HepG2 (cell line): ENCODE results near the gene FNDC3A. TPM values are rescaled to one million over a fixed set of nuclear protein-coding genes. Genes with fewer than 3 reads are reported as not detected.

Source experiments
- ATAC-seq: fragments of 200-7000 bp; cut with Tn5 transposase; 3 replicates; pipeline ENCODE4 v1.9.1; 2020; ENCODE audit warnings: mild to moderate bottlenecking, moderate library complexity
- BruUV-seq: library from RNA; stranded (reverse); fragments of 400-500 nt; replicated peaks from 2 replicates; lab custom pipeline; 2021; lab: Mats Ljungman, UMichigan
- CTCF ChIA-PET: fragments of 300-600 bp; formaldehyde crosslinking; extraction: SDS; loops from one replicate; lab custom pipeline; 2021; ENCODE audit warnings: low total read pairs, inconsistent platforms, low intra/inter-chr PET ratio; lab: Yijun Ruan, JAX
- POLR2A ChIA-PET: fragments of 350-600 bp; sonication (Branson Sonifier 250); formaldehyde crosslinking; loops from one replicate; lab custom pipeline; 2020; ENCODE audit warnings: antibody characterized with exemption, inconsistent platforms; lab: Yijun Ruan, JAX
- DNase-seq: peaks from one replicate; pipeline ENCODE4 v3.0.0-alpha.2; 2015; ENCODE audit warnings: low spot score
- FAIRE-seq: peaks from 3 replicates; lab custom pipeline; 2011; peaks lifted over from hg19 to GRCh38; lab: Jason Lieb, UNC
- H2AFZ ChIP-seq: one replicate; pipeline ENCODE4 v1.6.1; 2011; ENCODE audit warnings: low read length, inconsistent platforms
- H3K27ac ChIP-seq: fragments of 300-600 bp; 3 replicates; pipeline ENCODE4 v1.8.0; 2011; ENCODE audit warnings: mixed run types, mild to moderate bottlenecking, mixed read lengths, low read length, inconsistent platforms; ENCODE audit not compliant: insufficient read depth; ENCODE audit errors: extremely low read length
- H3K27me3 ChIP-seq, 2 experiments: fragments of 200-600 bp in 1 of 2; 2 replicates in 1 of 2; 3 replicates in 1 of 2; pipeline versions ENCODE4 v1.6.0 to v1.8.0; 2011; ENCODE audit warnings: low read length in 2 of 2, mild to moderate bottlenecking in 2 of 2, moderate library complexity in 2 of 2, inconsistent platforms in 1 of 2; ENCODE audit not compliant: insufficient read depth in 2 of 2, control insufficient read depth in 1 of 2
- H3K36me3 ChIP-seq, 2 experiments: fragments of 200-600 bp in 1 of 2; replicated peaks in 1 of 2; 2 replicates in 1 of 2; 3 replicates in 1 of 2; pipeline versions ENCODE4 v1.5.1 to v1.8.0; 2011; ENCODE audit warnings: low read length in 2 of 2, inconsistent platforms in 1 of 2; ENCODE audit not compliant: insufficient read depth in 2 of 2, control insufficient read depth in 1 of 2
- H3K4me1 ChIP-seq: 2 replicates; pipeline ENCODE4 v1.5.1; 2012; ENCODE audit warnings: low read length, inconsistent platforms; ENCODE audit not compliant: insufficient read depth
- H3K4me2 ChIP-seq: 2 replicates; pipeline ENCODE4 v1.6.0; 2011; ENCODE audit warnings: low read depth, low read length, inconsistent platforms
- H3K4me3 ChIP-seq, 3 experiments: fragments of 200-600 bp in 1 of 3; sonication (generic), shearing (Covaris generic) in 1 of 3; replicated peaks in 1 of 3; 2 replicates each; pipeline ENCODE4 v1.5.1; 2011 to 2016; ENCODE audit warnings: low read length in 3 of 3, inconsistent platforms in 2 of 3, low read depth in 2 of 3, mild to moderate bottlenecking in 2 of 3, control low read depth in 1 of 3, mixed read lengths in 1 of 3; ENCODE audit not compliant: insufficient read depth in 1 of 3
- H3K79me2 ChIP-seq: one replicate; pipeline ENCODE4 v1.6.1; 2011; ENCODE audit warnings: low read length, inconsistent platforms; ENCODE audit not compliant: insufficient read depth
- H3K9ac ChIP-seq: 2 replicates; pipeline ENCODE4 v1.6.0; 2011; ENCODE audit warnings: mild to moderate bottlenecking, low read depth, low read length, inconsistent platforms; ENCODE audit not compliant: insufficient read depth
- H3K9me3 ChIP-seq: 2 replicates; pipeline ENCODE4 v1.5.1; 2012; ENCODE audit warnings: mild to moderate bottlenecking, low read length
- H4K20me1 ChIP-seq: 2 replicates; pipeline ENCODE4 v1.6.0; 2011; ENCODE audit warnings: inconsistent platforms, mild to moderate bottlenecking, low read length, moderate library complexity; ENCODE audit not compliant: insufficient read depth
- ESRRA ChIP-seq: sonication (generic); formaldehyde crosslinking; IDR thresholded peaks from 2 replicates; pipeline ENCODE4 v1.5.1; 2020; ENCODE audit warnings: mild to moderate bottlenecking, low read depth, missing genetic modification reagents
- JARID2 ChIP-seq: sonication (generic); formaldehyde crosslinking; IDR thresholded peaks from 2 replicates; pipeline ENCODE4 v1.8.1; 2023; ENCODE audit warnings: missing genetic modification reagents, inconsistent platforms; ENCODE audit not compliant: insufficient replicate concordance
- PRPF4 ChIP-seq: fragments of 200-400 bp; formaldehyde crosslinking; IDR thresholded peaks from 2 replicates; pipeline ENCODE4 v1.6.1; 2016; ENCODE audit warnings: low read length, low read depth; ENCODE audit not compliant: poor library complexity, severe bottlenecking
- RFX1 ChIP-seq: fragments of 450-650 bp; IDR thresholded peaks from 2 replicates; pipeline ENCODE4 v1.6.1; 2017
- SNAPC2 ChIP-seq: sonication (generic); formaldehyde crosslinking; IDR thresholded peaks from 2 replicates; pipeline ENCODE4 v1.8.1; 2022; ENCODE audit warnings: mild to moderate bottlenecking, missing genetic modification reagents
- ZNF136 ChIP-seq: sonication (generic); formaldehyde crosslinking; IDR thresholded peaks from 2 replicates; pipeline ENCODE4 v1.8.1; 2022; ENCODE audit warnings: low read depth, mild to moderate bottlenecking, moderate library complexity, missing genetic modification reagents
- ZNF230 ChIP-seq: sonication (generic); formaldehyde crosslinking; IDR thresholded peaks from 2 replicates; pipeline ENCODE4 v1.4.0; 2020; ENCODE audit warnings: mild to moderate bottlenecking, missing genetic modification reagents
- ZNF251 ChIP-seq: sonication (generic); formaldehyde crosslinking; IDR thresholded peaks from 2 replicates; pipeline ENCODE4 v1.9.0; 2021; ENCODE audit warnings: mild to moderate bottlenecking, missing genetic modification reagents
- ZNF264 ChIP-seq: sonication (generic); formaldehyde crosslinking; IDR thresholded peaks from 2 replicates; pipeline ENCODE4 v1.4.0; 2020; ENCODE audit warnings: missing genetic modification reagents
- ZNF512 ChIP-seq: sonication (generic); formaldehyde crosslinking; IDR thresholded peaks from 2 replicates; pipeline ENCODE4 v1.4.0; 2020; ENCODE audit warnings: mild to moderate bottlenecking, missing genetic modification reagents
- ZNF572 ChIP-seq: sonication (generic); formaldehyde crosslinking; IDR thresholded peaks from 2 replicates; pipeline ENCODE4 v1.5.1; 2020; ENCODE audit warnings: mild to moderate bottlenecking, missing genetic modification reagents
- ZNF780A ChIP-seq: sonication (generic); formaldehyde crosslinking; IDR thresholded peaks from 2 replicates; pipeline ENCODE4 v1.8.0; 2022; ENCODE audit warnings: mild to moderate bottlenecking, missing genetic modification reagents, moderate library complexity
- WGBS: methylation state at CpG from one replicate; pipeline ENCODE4 v1.1.6; 2017; ENCODE audit warnings: low lambda C conversion rate; 5-methylcytosine and 5-hydroxymethylcytosine counted together
- in situ Hi-C: cut with HindIII; loops from 2 replicates; pipeline ENCODE4 v1.10.0; 2017; ENCODE audit warnings: low pct_unique_long_range_greater_than_20kb; ENCODE audit not compliant: extremely low pct_ligation_motif_present
- intact Hi-C: fragments of 100-400 bp; cut with micrococcal nuclease; formaldehyde crosslinking; loops from one replicate; pipeline ENCODE4 v1.10.0; 2022; ENCODE audit not compliant: unreplicated experiment
- polyA plus RNA-seq, 8 experiments: library from polyadenylated mRNA; depleted of rRNA in 3 of 8; stranded (reverse) in 7 of 8; unstranded in 1 of 8; fragments of >200 nt; fragmentation: Illumina TruSeq in 4 of 8; extraction: Trizol in 4 of 8; gene quantifications; 2 replicates each; pipeline versions ENCODE4 v1.2.1 to v1.2.3, GENCODE V29; 2011 to 2016; ENCODE audit warnings: low read depth in 4 of 8, missing spikeins in 1 of 8, mixed read lengths in 1 of 8; ENCODE audit not compliant: insufficient read depth in 1 of 8
- total RNA-seq, 5 experiments: library from RNA; depleted of rRNA; stranded (reverse); fragments of >200 nt; fragmentation: Illumina TruSeq; extraction: Trizol; gene quantifications; 2 replicates each; pipeline ENCODE4 v1.2.3, GENCODE V29; 2016; ENCODE audit warnings: low read depth in 1 of 5

Gene FNDC3A
- total and polyA plus RNA-seq, 2 of the 13 experiments (the other 11 are each of a cell fraction or from before 2014, with no cell fraction given) = 36.7 to 39.3 TPM

GRCh38 chr13:49190901-49191300 is 215.2 kb downstream of the FNDC3A start:
- Histone ChIP-seq H3K27ac (no peak overlapping the region), H3K79me2 (no peaks in the 10 kb centered on the region), H3K4me3 (no peak overlapping the region), H4K20me1 (no peaks in the 10 kb centered on the region), H3K4me1 (no peaks in the 10 kb centered on the region), H2AFZ (no peak overlapping the region), H3K36me3 (peaks cover 8 to 61% of the 10 kb centered on the region in 2 experiments)
- CTCF ChIA-PET = no interaction called here
- in situ Hi-C loops = no loop called here
- no peak for ATAC-seq
- TF ChIP-seq ZNF512 (CRISPR knock-in tag) = no peak
- TF ChIP-seq PRPF4 = no peak
- no peak for TF ChIP-seq ZNF230 (CRISPR knock-in tag)
- TF ChIP-seq ZNF251 (CRISPR knock-in tag) = no peak
- no peak for TF ChIP-seq RFX1
- no peak for TF ChIP-seq ZNF572 (CRISPR knock-in tag)
- no peak for TF ChIP-seq JARID2 (CRISPR knock-in tag)
- no peak for TF ChIP-seq ESRRA (CRISPR knock-in tag)
- no peak for TF ChIP-seq ZNF264 (CRISPR knock-in tag)
- TF ChIP-seq ZNF780A (CRISPR knock-in tag) = no peak
- no peak for TF ChIP-seq SNAPC2
- TF ChIP-seq ZNF136 = no peak
- TF ChIP-seq, all 625 proteins: peak for 0
- no peak for DNase-seq
- POLR2A ChIA-PET = no interaction called here
- no TSS peak for BruUV-seq
- no peak for FAIRE-seq
- H3K4me2 ChIP-seq = no peak overlapping the region
- H3K9me3 ChIP-seq = no peaks in the 10 kb centered on the region
- WGBS = 96% methylated on average over 2 of the region's 2 CpGs
- no peaks in the 10 kb centered on the region for H3K27me3 ChIP-seq
- intact Hi-C loops = no loop called here
- H3K9ac ChIP-seq = no peak overlapping the region
